ENCODE measurements around the gene FAM217A.
"Not testable (repeated sequence)": the region's sequence is repeated elsewhere in the genome, so short reads cannot be mapped to it uniquely, and the experiment has no call there.

FAM217A gene

GRCh38 chr6:4078691-4079471, at the start of gene FAM217A:
Gene FAM217A, minus strand, starts transcription at chr6:4079137. Its CDS starts 1,723 bp downstream, at chr6:4077414.
- DNase-seq: no peak

- DNase-seq: no peak
Observed at GRCh38 chr6:4128072-4128471, 49.1 kb upstream of the FAM217A start.

GRCh38 chr6:4125933-4126864, 47.3 kb upstream of the FAM217A start:
- no peak for DNase-seq

- DNase-seq: no peak
Observed at GRCh38 chr6:4125500-4125899, 46.6 kb upstream of the FAM217A start.

GRCh38 chr6:4124351-4124750, 45.4 kb upstream of the FAM217A start:
- no peak for DNase-seq

GRCh38 chr6:4115741-4116140, 36.8 kb upstream of the FAM217A start:
- DNase-seq: no peak

- no peak for DNase-seq
Observed at GRCh38 chr6:4114123-4114522, 35.2 kb upstream of the FAM217A start.

GRCh38 chr6:4113649-4114048, 34.7 kb upstream of the FAM217A start:
- no peak for DNase-seq

- no peak for DNase-seq
Observed at GRCh38 chr6:4112366-4112765, 33.4 kb upstream of the FAM217A start.

GRCh38 chr6:4109363-4109815, 30.5 kb upstream of the FAM217A start:
- DNase-seq: not testable (repeated sequence)

- DNase-seq: no peak
Observed at GRCh38 chr6:4108561-4109093, 29.7 kb upstream of the FAM217A start.

GRCh38 chr6:4107873-4108272, 28.9 kb upstream of the FAM217A start:
- DNase-seq: no peak

- DNase-seq: no peak
Observed at GRCh38 chr6:4105980-4106536, 27.1 kb upstream of the FAM217A start.

- DNase-seq: no peak
Observed at GRCh38 chr6:4103929-4104328, 25.0 kb upstream of the FAM217A start.

GRCh38 chr6:4102687-4103244, 23.8 kb upstream of the FAM217A start:
- peak; percentile 89 to 96 for DNase-seq

- DNase-seq: no peak
Observed at GRCh38 chr6:4101298-4101697, 22.4 kb upstream of the FAM217A start.

GRCh38 chr6:4100655-4101054, 21.7 kb upstream of the FAM217A start:
- DNase-seq: no peak

GRCh38 chr6:4093288-4093687, 14.4 kb upstream of the FAM217A start:
- DNase-seq: peak; percentile 37 to 67

- DNase-seq: no peak
Observed at GRCh38 chr6:4091941-4092340, 13.0 kb upstream of the FAM217A start.

- not testable (repeated sequence) for DNase-seq
Observed at GRCh38 chr6:4090043-4090442, 11.1 kb upstream of the FAM217A start.

- no peak for DNase-seq
Observed at GRCh38 chr6:4088704-4089103, 9.8 kb upstream of the FAM217A start.

- no peak for DNase-seq
Observed at GRCh38 chr6:4085332-4085700, 6.4 kb upstream of the FAM217A start.
